SK-N-SH (cell line): ENCODE measurements around the gene RAB8B.

Source experiments
- CHD2 ChIP-seq: fragments of 150-350 bp; IDR thresholded peaks from 2 replicates; pipeline ENCODE4 v1.6.1; 2018; ENCODE audit warnings: low read length; ENCODE audit not compliant: partially characterized antibody
- CTCF ChIP-seq: fragments of 200-600 bp; sonication (generic); IDR thresholded peaks from 2 replicates; pipeline ENCODE4 v1.6.1; 2017; ENCODE audit warnings: antibody characterized with exemption, mild to moderate bottlenecking, moderate library complexity
- FOSL2 ChIP-seq: IDR thresholded peaks from 2 replicates; pipeline ENCODE4 v1.4.0; 2012; ENCODE audit warnings: low read depth, mild to moderate bottlenecking, moderate library complexity, borderline replicate concordance
- RFX5 ChIP-seq: IDR thresholded peaks from 2 replicates; pipeline ENCODE4 v1.6.1; 2012; ENCODE audit warnings: mild to moderate bottlenecking, improper control_type of control experiment, low read length

GRCh38 chr15:63172376-63172775 is 17.0 kb upstream of the RAB8B start:
- no peak for TF ChIP-seq CTCF
- no peak for TF ChIP-seq FOSL2
- TF ChIP-seq CHD2 = no peak
- no peak for TF ChIP-seq RFX5
